Stimulated activated CD8-positive, alpha-beta memory T cell treated with anti-CD3 and anti-CD28 coated beads, Interleukin-12 subunit alpha, Interleukin-12 subunit beta, amount 100 ng/mL, for 1 hour (primary cell): ENCODE data around the gene SLC33A1.
"Not testable (repeated sequence)": the region's sequence is repeated elsewhere in the genome, so short reads cannot be mapped to it uniquely, and the experiment has no call there.

ENCODE experiments used
- DNase-seq: peaks from one replicate; pipeline ENCODE4 v3.0.0-alpha.2; 2020; ENCODE audit warnings: low read depth

SLC33A1 gene

GRCh38 chr3:155854141-155854940 is at the start of gene SLC33A1:
Gene SLC33A1 (minus strand): TSS chr3:155854427. CDS start chr3:155853997, 430 bp downstream.
- peak; percentile 98 for DNase-seq

GRCh38 chr3:155895379-155895900 is 41.2 kb upstream of the SLC33A1 start:
- no peak for DNase-seq

GRCh38 chr3:155891321-155891720 is 37.1 kb upstream of the SLC33A1 start:
- DNase-seq, result no peak

- no peak for DNase-seq
These were observed 36.5 kb upstream of the SLC33A1 start for GRCh38 chr3:155890671-155891190.

GRCh38 chr3:155889952-155890351 is 35.7 kb upstream of the SLC33A1 start:
- DNase-seq, result no peak

- no peak for DNase-seq
These were observed 35.0 kb upstream of the SLC33A1 start for GRCh38 chr3:155889212-155889611.

- DNase-seq, result no peak
These were observed 32.7 kb upstream of the SLC33A1 start for GRCh38 chr3:155886915-155887314.

- DNase-seq, result not testable (repeated sequence)
These were observed 32.1 kb upstream of the SLC33A1 start for GRCh38 chr3:155886348-155886747.

GRCh38 chr3:155885292-155885691 is 31.1 kb upstream of the SLC33A1 start:
- no peak for DNase-seq

GRCh38 chr3:155884292-155884691 is 30.1 kb upstream of the SLC33A1 start:
- DNase-seq, result no peak

GRCh38 chr3:155880286-155880685 is 26.1 kb upstream of the SLC33A1 start:
- no peak for DNase-seq

- no peak for DNase-seq
These were observed 22.3 kb upstream of the SLC33A1 start for GRCh38 chr3:155876503-155876902.

GRCh38 chr3:155876037-155876436 is 21.8 kb upstream of the SLC33A1 start:
- no peak for DNase-seq

GRCh38 chr3:155872904-155873646 is 18.8 kb upstream of the SLC33A1 start:
- DNase-seq, result no peak

- DNase-seq, result no peak
These were observed 17.5 kb upstream of the SLC33A1 start for GRCh38 chr3:155871746-155872158.

GRCh38 chr3:155870945-155871745 is 16.9 kb upstream of the SLC33A1 start:
- no peak for DNase-seq

- DNase-seq, result peak; percentile 85
These were observed 16.1 kb upstream of the SLC33A1 start, which contains the start of gene GMPS for GRCh38 chr3:155870133-155870944. Gene GMPS (plus strand): TSS chr3:155870650. CDS start chr3:155870871, 221 bp downstream.

GRCh38 chr3:155869691-155870090 is 15.5 kb upstream of the SLC33A1 start:
- no peak for DNase-seq

GRCh38 chr3:155863072-155863784 is 9.0 kb upstream of the SLC33A1 start:
- DNase-seq, result no peak

- not testable (repeated sequence) for DNase-seq
These were observed 8.2 kb upstream of the SLC33A1 start for GRCh38 chr3:155862290-155862982.
